Ishikawa (cell line): ENCODE data around the gene FOXN3.

Experiments
- CEBPB ChIP-seq: IDR thresholded peaks from 2 replicates; pipeline ENCODE4 v1.6.1; 2012
- CREB1 ChIP-seq: IDR thresholded peaks from 2 replicates; pipeline ENCODE4 v1.6.1; 2012; ENCODE audit warnings: low read depth
- EGR1 ChIP-seq: IDR thresholded peaks from 2 replicates; pipeline ENCODE4 v1.6.1; 2012
- EP300 ChIP-seq: IDR thresholded peaks from 2 replicates; pipeline ENCODE4 v1.6.1; 2012; ENCODE audit warnings: borderline replicate concordance
- FOXM1 ChIP-seq: IDR thresholded peaks from 2 replicates; pipeline ENCODE4 v1.6.1; 2012; ENCODE audit warnings: low read depth, borderline replicate concordance
- NFIC ChIP-seq: IDR thresholded peaks from 2 replicates; pipeline ENCODE4 v1.6.1; 2012
- RAD21 ChIP-seq: IDR thresholded peaks from 2 replicates; pipeline ENCODE4 v1.6.1; 2012; ENCODE audit warnings: low read depth
- TAF1 ChIP-seq: IDR thresholded peaks from 2 replicates; pipeline ENCODE4 v1.6.1; 2012; ENCODE audit warnings: low read depth, mild to moderate bottlenecking
- TCF12 ChIP-seq: IDR thresholded peaks from 2 replicates; pipeline ENCODE4 v1.6.1; 2012; ENCODE audit warnings: low read depth
- TEAD4 ChIP-seq: IDR thresholded peaks from 2 replicates; pipeline ENCODE4 v1.6.1; 2012
- USF1 ChIP-seq: IDR thresholded peaks from 2 replicates; pipeline ENCODE4 v1.6.1; 2012
- YY1 ChIP-seq: IDR thresholded peaks from 2 replicates; pipeline ENCODE4 v1.6.1; 2012; ENCODE audit warnings: low read depth
- ZBTB7A ChIP-seq: IDR thresholded peaks from 2 replicates; pipeline ENCODE4 v1.6.1; 2012; ENCODE audit warnings: low read depth
- TF ChIP-seq, protein P1 (sequence below): IDR thresholded peaks from 2 replicates; pipeline ENCODE4 v1.6.1; 2012
- TF ChIP-seq, protein P2 (sequence below): IDR thresholded peaks from 2 replicates; pipeline ENCODE4 v1.6.1; 2012; ENCODE audit warnings: low read depth, mild to moderate bottlenecking

FOXN3 gene

DNA sequence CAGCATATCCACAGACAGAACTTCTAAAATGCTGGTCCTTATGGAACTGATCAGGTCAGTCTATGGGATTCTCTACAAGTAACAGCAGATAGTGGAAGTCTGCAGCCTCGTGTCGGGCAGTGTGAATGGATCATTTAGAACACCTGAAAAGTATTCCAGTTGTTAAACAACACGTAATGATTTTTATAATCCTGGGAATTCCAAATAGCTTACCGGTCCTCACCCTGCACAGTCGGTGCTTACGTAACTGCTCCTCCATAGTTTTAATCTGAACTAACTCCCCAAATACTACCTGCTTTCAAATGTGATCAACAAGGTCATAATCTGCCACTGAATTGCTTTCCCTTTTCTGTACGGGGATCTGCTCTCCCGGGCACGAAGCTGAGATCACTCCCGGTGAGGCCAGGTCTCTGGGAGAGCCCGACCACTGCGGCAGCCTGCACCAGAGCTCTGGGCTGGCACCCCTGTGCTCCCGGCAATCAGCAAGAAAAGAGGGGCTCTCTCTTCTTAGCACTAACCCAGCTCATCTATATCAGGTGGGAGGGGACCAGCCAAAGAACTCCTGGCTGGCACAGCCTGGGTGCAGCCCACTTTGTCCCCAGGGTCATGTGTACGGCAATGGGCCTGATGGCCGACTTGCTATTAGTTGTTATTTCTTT is 157.0 kb downstream of the FOXN3 start:
- no peak for TF ChIP-seq CREB1
- no peak for TF ChIP-seq USF1
- no peak for TF ChIP-seq TCF12
- no peak for TF ChIP-seq TEAD4
- TF ChIP-seq FOXM1: no peak
- TF ChIP-seq EGR1: no peak
- TF ChIP-seq, protein P1, sequence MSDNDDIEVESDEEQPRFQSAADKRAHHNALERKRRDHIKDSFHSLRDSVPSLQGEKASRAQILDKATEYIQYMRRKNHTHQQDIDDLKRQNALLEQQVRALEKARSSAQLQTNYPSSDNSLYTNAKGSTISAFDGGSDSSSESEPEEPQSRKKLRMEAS: no peak

GRCh38 chr14:89258728-89259273 is 158.2 kb downstream of the FOXN3 start:
- no peak for TF ChIP-seq YY1
- no peak for TF ChIP-seq EP300
- TF ChIP-seq USF1: no peak
- no peak for TF ChIP-seq ZBTB7A
- no peak for TF ChIP-seq TCF12
- TF ChIP-seq TAF1: no peak
- TF ChIP-seq NFIC: no peak
- TF ChIP-seq FOXM1: no peak
- TF ChIP-seq CREB1: no peak
- no peak for TF ChIP-seq EGR1

GRCh38 chr14:89256951-89257350 is 160.1 kb downstream of the FOXN3 start:
- TF ChIP-seq, protein P2, sequence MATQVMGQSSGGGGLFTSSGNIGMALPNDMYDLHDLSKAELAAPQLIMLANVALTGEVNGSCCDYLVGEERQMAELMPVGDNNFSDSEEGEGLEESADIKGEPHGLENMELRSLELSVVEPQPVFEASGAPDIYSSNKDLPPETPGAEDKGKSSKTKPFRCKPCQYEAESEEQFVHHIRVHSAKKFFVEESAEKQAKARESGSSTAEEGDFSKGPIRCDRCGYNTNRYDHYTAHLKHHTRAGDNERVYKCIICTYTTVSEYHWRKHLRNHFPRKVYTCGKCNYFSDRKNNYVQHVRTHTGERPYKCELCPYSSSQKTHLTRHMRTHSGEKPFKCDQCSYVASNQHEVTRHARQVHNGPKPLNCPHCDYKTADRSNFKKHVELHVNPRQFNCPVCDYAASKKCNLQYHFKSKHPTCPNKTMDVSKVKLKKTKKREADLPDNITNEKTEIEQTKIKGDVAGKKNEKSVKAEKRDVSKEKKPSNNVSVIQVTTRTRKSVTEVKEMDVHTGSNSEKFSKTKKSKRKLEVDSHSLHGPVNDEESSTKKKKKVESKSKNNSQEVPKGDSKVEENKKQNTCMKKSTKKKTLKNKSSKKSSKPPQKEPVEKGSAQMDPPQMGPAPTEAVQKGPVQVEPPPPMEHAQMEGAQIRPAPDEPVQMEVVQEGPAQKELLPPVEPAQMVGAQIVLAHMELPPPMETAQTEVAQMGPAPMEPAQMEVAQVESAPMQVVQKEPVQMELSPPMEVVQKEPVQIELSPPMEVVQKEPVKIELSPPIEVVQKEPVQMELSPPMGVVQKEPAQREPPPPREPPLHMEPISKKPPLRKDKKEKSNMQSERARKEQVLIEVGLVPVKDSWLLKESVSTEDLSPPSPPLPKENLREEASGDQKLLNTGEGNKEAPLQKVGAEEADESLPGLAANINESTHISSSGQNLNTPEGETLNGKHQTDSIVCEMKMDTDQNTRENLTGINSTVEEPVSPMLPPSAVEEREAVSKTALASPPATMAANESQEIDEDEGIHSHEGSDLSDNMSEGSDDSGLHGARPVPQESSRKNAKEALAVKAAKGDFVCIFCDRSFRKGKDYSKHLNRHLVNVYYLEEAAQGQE: no peak
- TF ChIP-seq TCF12 (no peak), CEBPB (no peak), EGR1 (no peak), EP300 (no peak), TEAD4 (no peak), YY1 (no peak), FOXM1 (no peak), RAD21 (no peak), TAF1 (no peak), USF1 (no peak), CREB1 (no peak), NFIC (no peak), ZBTB7A (no peak)
- TF ChIP-seq, protein P1: no peak

DNA sequence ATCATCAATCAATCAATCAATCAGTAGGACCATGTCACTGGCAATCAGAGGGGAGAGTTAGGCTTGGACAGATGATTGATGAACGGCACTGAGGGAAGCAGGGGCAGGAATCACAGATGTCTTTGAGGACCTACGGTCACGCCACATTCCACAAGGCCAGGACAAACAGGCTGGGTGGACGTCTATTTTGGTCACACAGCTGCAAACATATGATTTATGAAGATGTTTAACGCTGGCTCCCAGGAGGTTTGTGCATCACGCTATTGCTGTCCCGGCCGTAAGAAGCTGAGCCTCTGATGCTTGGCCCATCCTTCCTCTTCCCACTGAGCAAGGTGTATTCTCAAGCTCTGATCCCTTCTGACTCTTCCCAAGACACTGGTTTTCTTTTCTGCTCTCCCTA is 160.8 kb downstream of the FOXN3 start:
- TF ChIP-seq RAD21 (no peak), CREB1 (no peak), CEBPB (no peak), NFIC (no peak), EGR1 (no peak), EP300 (no peak)
- TF ChIP-seq, protein P1: no peak

DNA sequence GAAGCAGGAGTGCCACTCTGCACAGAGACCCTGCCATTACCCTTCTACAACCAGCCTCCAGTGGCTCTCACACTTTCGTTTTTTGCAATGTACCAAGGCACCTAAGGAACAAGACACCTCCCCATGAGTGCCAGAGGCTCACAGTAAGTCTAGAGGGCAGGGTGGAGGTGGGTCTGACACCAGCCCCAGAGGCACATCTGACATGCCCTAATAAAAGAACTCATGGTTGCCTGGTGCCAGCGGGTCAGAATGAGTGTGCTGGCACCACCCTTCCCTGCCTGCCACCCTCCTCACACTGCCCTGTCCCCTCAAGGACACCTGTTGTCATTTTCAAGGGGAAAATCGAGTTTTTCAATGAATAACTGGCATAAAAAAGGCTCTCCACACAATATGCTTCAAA is 161.2 kb downstream of the FOXN3 start:
- TF ChIP-seq EP300 (no peak), NFIC (no peak), TCF12 (no peak), CREB1 (no peak), TAF1 (no peak), YY1 (no peak)
- TF ChIP-seq, protein P2: no peak
- TF ChIP-seq, protein P1: no peak

GRCh38 chr14:89255012-89255411 is 162.0 kb downstream of the FOXN3 start:
- TF ChIP-seq EP300 (no peak), TCF12 (no peak), USF1 (no peak), YY1 (no peak), CREB1 (no peak), RAD21 (no peak)
- TF ChIP-seq, protein P2: no peak
- TF ChIP-seq, protein P1: no peak
